HepG2 (cell line): Measurements from ENCODE around the gene NEK7. TPM values are rescaled to one million over a fixed set of nuclear protein-coding genes. Genes with fewer than 3 reads are reported as not detected.
A peak's percentile ranks its signal among the peaks of the same experiment; 100 is the strongest.

ENCODE experiments used
- ATAC-seq: fragments of 200-7000 bp; cut with Tn5 transposase; 3 replicates; pipeline ENCODE4 v1.9.1; 2020; ENCODE audit warnings: mild to moderate bottlenecking, moderate library complexity
- BruUV-seq: library from RNA; stranded (reverse); fragments of 400-500 nt; replicated peaks from 2 replicates; lab custom pipeline; 2021; lab: Mats Ljungman, UMichigan
- CTCF ChIA-PET: fragments of 300-600 bp; formaldehyde crosslinking; extraction: SDS; loops from one replicate; lab custom pipeline; 2021; ENCODE audit warnings: low total read pairs, inconsistent platforms, low intra/inter-chr PET ratio; lab: Yijun Ruan, JAX
- POLR2A ChIA-PET: fragments of 350-600 bp; sonication (Branson Sonifier 250); formaldehyde crosslinking; loops from one replicate; lab custom pipeline; 2020; ENCODE audit warnings: antibody characterized with exemption, inconsistent platforms; lab: Yijun Ruan, JAX
- DNase-seq: peaks from one replicate; pipeline ENCODE4 v3.0.0-alpha.2; 2015; ENCODE audit warnings: low spot score
- FAIRE-seq: peaks from 3 replicates; lab custom pipeline; 2011; peaks lifted over from hg19 to GRCh38; lab: Jason Lieb, UNC
- H2AFZ ChIP-seq: one replicate; pipeline ENCODE4 v1.6.1; 2011; ENCODE audit warnings: low read length, inconsistent platforms
- H3K27ac ChIP-seq: fragments of 300-600 bp; 3 replicates; pipeline ENCODE4 v1.8.0; 2011; ENCODE audit warnings: mixed run types, mild to moderate bottlenecking, mixed read lengths, low read length, inconsistent platforms; ENCODE audit not compliant: insufficient read depth; ENCODE audit errors: extremely low read length
- H3K27me3 ChIP-seq, 2 experiments: fragments of 200-600 bp in 1 of 2; 2 replicates in 1 of 2; 3 replicates in 1 of 2; pipeline versions ENCODE4 v1.6.0 to v1.8.0; 2011; ENCODE audit warnings: low read length in 2 of 2, mild to moderate bottlenecking in 2 of 2, moderate library complexity in 2 of 2, inconsistent platforms in 1 of 2; ENCODE audit not compliant: insufficient read depth in 2 of 2, control insufficient read depth in 1 of 2
- H3K36me3 ChIP-seq, 2 experiments: fragments of 200-600 bp in 1 of 2; replicated peaks in 1 of 2; 2 replicates in 1 of 2; 3 replicates in 1 of 2; pipeline versions ENCODE4 v1.5.1 to v1.8.0; 2011; ENCODE audit warnings: low read length in 2 of 2, inconsistent platforms in 1 of 2; ENCODE audit not compliant: insufficient read depth in 2 of 2, control insufficient read depth in 1 of 2
- H3K4me1 ChIP-seq: 2 replicates; pipeline ENCODE4 v1.5.1; 2012; ENCODE audit warnings: low read length, inconsistent platforms; ENCODE audit not compliant: insufficient read depth
- H3K4me2 ChIP-seq: 2 replicates; pipeline ENCODE4 v1.6.0; 2011; ENCODE audit warnings: low read depth, low read length, inconsistent platforms
- H3K4me3 ChIP-seq, 3 experiments: fragments of 200-600 bp in 1 of 3; sonication (generic), shearing (Covaris generic) in 1 of 3; replicated peaks in 1 of 3; 2 replicates each; pipeline ENCODE4 v1.5.1; 2011 to 2016; ENCODE audit warnings: low read length in 3 of 3, inconsistent platforms in 2 of 3, low read depth in 2 of 3, mild to moderate bottlenecking in 2 of 3, control low read depth in 1 of 3, mixed read lengths in 1 of 3; ENCODE audit not compliant: insufficient read depth in 1 of 3
- H3K79me2 ChIP-seq: one replicate; pipeline ENCODE4 v1.6.1; 2011; ENCODE audit warnings: low read length, inconsistent platforms; ENCODE audit not compliant: insufficient read depth
- H3K9ac ChIP-seq: 2 replicates; pipeline ENCODE4 v1.6.0; 2011; ENCODE audit warnings: mild to moderate bottlenecking, low read depth, low read length, inconsistent platforms; ENCODE audit not compliant: insufficient read depth
- H3K9me3 ChIP-seq: 2 replicates; pipeline ENCODE4 v1.5.1; 2012; ENCODE audit warnings: mild to moderate bottlenecking, low read length
- H4K20me1 ChIP-seq: 2 replicates; pipeline ENCODE4 v1.6.0; 2011; ENCODE audit warnings: inconsistent platforms, mild to moderate bottlenecking, low read length, moderate library complexity; ENCODE audit not compliant: insufficient read depth
- HMGA1 ChIP-seq: sonication (generic); formaldehyde crosslinking; conservative IDR thresholded peaks from 2 replicates; pipeline ENCODE4 v1.4.0; 2020; ENCODE audit warnings: missing genetic modification reagents
- KDM3A ChIP-seq: IDR thresholded peaks from 2 replicates; pipeline ENCODE4 v1.6.1; 2018; ENCODE audit warnings: low read depth, missing compliant biosample characterization
- NR2F1 ChIP-seq, 2 experiments: fragments of 450-650 bp in 1 of 2; formaldehyde crosslinking in 1 of 2; IDR thresholded peaks; 2 replicates each; pipeline versions ENCODE4 v1.5.0 to v1.6.1; 2016 to 2020; ENCODE audit warnings: mild to moderate bottlenecking in 1 of 2, missing compliant biosample characterization in 1 of 2, missing genetic modification reagents in 1 of 2, moderate library complexity in 1 of 2
- NR2F6 ChIP-seq, 2 experiments: IDR thresholded peaks; 2 replicates each; pipeline ENCODE4 v1.6.1; 2016; ENCODE audit warnings: antibody characterized with exemption in 1 of 2, mild to moderate bottlenecking in 1 of 2
- ZNF576 ChIP-seq: sonication (generic); formaldehyde crosslinking; IDR thresholded peaks from 2 replicates; pipeline ENCODE4 v1.4.0; 2020; ENCODE audit warnings: mild to moderate bottlenecking, missing genetic modification reagents
- WGBS: methylation state at CpG from one replicate; pipeline ENCODE4 v1.1.6; 2017; ENCODE audit warnings: low lambda C conversion rate; 5-methylcytosine and 5-hydroxymethylcytosine counted together
- in situ Hi-C: cut with HindIII; loops from 2 replicates; pipeline ENCODE4 v1.10.0; 2017; ENCODE audit warnings: low pct_unique_long_range_greater_than_20kb; ENCODE audit not compliant: extremely low pct_ligation_motif_present
- intact Hi-C: fragments of 100-400 bp; cut with micrococcal nuclease; formaldehyde crosslinking; loops from one replicate; pipeline ENCODE4 v1.10.0; 2022; ENCODE audit not compliant: unreplicated experiment
- polyA plus RNA-seq, 8 experiments: library from polyadenylated mRNA; depleted of rRNA in 3 of 8; stranded (reverse) in 7 of 8; unstranded in 1 of 8; fragments of >200 nt; fragmentation: Illumina TruSeq in 4 of 8; extraction: Trizol in 4 of 8; gene quantifications; 2 replicates each; pipeline versions ENCODE4 v1.2.1 to v1.2.3, GENCODE V29; 2011 to 2016; ENCODE audit warnings: low read depth in 4 of 8, missing spikeins in 1 of 8, mixed read lengths in 1 of 8; ENCODE audit not compliant: insufficient read depth in 1 of 8
- total RNA-seq, 5 experiments: library from RNA; depleted of rRNA; stranded (reverse); fragments of >200 nt; fragmentation: Illumina TruSeq; extraction: Trizol; gene quantifications; 2 replicates each; pipeline ENCODE4 v1.2.3, GENCODE V29; 2016; ENCODE audit warnings: low read depth in 1 of 5
- TF ChIP-seq, protein P1 (sequence below): sonication (generic); formaldehyde crosslinking; IDR thresholded peaks from 2 replicates; pipeline ENCODE4 v1.9.0; 2021; ENCODE audit warnings: mild to moderate bottlenecking, missing genetic modification reagents

NEK7 gene
- total and polyA plus RNA-seq, 2 of the 13 experiments (the other 11 are each of a cell fraction or from before 2014, with no cell fraction given), result 18.1 to 19.2 TPM

DNA sequence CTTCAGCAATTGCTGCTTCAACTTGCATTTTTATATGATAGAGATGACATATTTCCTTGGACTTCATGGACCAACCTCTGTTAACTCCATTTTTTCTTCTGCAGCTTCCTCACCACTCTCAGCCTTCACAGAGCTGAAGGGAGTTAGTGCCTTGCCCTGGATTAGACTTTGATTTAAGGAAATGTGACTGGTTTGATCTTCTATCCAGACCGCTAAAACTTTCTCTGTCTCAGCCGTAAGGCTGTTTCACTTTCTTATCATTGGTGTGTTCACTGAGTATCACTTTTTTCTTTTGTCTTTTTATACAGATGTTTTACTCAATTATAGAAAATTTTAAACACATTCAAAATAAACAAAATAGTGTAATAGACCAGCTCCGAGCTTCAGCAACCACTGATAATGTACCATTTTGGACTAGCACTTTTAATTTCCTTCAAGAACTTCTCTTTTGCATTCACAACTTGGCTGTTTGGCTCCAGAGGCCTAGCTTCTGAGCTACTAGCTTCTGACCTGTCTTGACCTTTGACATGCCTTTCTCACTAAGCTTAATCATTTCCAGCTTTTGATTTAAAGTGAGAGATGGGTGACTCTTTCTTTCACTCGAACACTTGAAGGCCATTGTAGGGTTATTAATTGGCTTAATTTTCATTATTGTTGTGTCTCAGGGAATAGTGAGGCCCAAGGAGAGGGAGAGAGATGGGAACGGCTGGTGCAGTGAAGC is 9.3 kb downstream of the NEK7 start:
- CTCF ChIA-PET, result no interaction called here
- H3K9ac ChIP-seq, result no peak overlapping the region
- DNase-seq (no peak), ATAC-seq (no peak), FAIRE-seq (no peak)
- in situ Hi-C loops, result no loop called here
- no peaks in the 10 kb centered on the region for H3K36me3 ChIP-seq
- H3K27me3 ChIP-seq, result no peaks in the 10 kb centered on the region
- WGBS, result 75% methylated on average over 5 of the region's 5 CpGs
- POLR2A ChIA-PET, result no interaction called here
- intact Hi-C loops, result no loop called here
- H3K4me3 ChIP-seq, result no peak overlapping the region
- H3K27ac ChIP-seq, result no peak overlapping the region
- no peak overlapping the region for H2AFZ ChIP-seq
- 0 out of 2 replicates have a peak overlapping the region, but pooled peaks have one; percentile 0 for H3K4me2 ChIP-seq
- peaks cover 92% of the 10 kb centered on the region for H3K79me2 ChIP-seq
- no peaks in the 10 kb centered on the region for H3K9me3 ChIP-seq
- peaks cover 54% of the 10 kb centered on the region for H3K4me1 ChIP-seq
- no peaks in the 10 kb centered on the region for H4K20me1 ChIP-seq
- no TSS peak for BruUV-seq
- TF ChIP-seq HMGA1 (CRISPR knock-in tag) (no peak), KDM3A (CRISPR knock-in tag) (no peak), NR2F6 (IDR thresholded peaks at IDR 0.05) (peak; percentile 46; the same call in 1 of the 2 replicates), NR2F6 (CRISPR knock-in tag; IDR thresholded peaks at IDR 0.05) (peak; percentile 41; the same call in 1 of the 2 replicates), ZNF576 (CRISPR knock-in tag) (no peak), NR2F1 (CRISPR knock-in tag; IDR thresholded peaks at IDR 0.05) (0 out of 4 replicates have a peak, but pooled peaks of 1 of the 2 experiments have one; percentile 18)
- TF ChIP-seq, protein P1, sequence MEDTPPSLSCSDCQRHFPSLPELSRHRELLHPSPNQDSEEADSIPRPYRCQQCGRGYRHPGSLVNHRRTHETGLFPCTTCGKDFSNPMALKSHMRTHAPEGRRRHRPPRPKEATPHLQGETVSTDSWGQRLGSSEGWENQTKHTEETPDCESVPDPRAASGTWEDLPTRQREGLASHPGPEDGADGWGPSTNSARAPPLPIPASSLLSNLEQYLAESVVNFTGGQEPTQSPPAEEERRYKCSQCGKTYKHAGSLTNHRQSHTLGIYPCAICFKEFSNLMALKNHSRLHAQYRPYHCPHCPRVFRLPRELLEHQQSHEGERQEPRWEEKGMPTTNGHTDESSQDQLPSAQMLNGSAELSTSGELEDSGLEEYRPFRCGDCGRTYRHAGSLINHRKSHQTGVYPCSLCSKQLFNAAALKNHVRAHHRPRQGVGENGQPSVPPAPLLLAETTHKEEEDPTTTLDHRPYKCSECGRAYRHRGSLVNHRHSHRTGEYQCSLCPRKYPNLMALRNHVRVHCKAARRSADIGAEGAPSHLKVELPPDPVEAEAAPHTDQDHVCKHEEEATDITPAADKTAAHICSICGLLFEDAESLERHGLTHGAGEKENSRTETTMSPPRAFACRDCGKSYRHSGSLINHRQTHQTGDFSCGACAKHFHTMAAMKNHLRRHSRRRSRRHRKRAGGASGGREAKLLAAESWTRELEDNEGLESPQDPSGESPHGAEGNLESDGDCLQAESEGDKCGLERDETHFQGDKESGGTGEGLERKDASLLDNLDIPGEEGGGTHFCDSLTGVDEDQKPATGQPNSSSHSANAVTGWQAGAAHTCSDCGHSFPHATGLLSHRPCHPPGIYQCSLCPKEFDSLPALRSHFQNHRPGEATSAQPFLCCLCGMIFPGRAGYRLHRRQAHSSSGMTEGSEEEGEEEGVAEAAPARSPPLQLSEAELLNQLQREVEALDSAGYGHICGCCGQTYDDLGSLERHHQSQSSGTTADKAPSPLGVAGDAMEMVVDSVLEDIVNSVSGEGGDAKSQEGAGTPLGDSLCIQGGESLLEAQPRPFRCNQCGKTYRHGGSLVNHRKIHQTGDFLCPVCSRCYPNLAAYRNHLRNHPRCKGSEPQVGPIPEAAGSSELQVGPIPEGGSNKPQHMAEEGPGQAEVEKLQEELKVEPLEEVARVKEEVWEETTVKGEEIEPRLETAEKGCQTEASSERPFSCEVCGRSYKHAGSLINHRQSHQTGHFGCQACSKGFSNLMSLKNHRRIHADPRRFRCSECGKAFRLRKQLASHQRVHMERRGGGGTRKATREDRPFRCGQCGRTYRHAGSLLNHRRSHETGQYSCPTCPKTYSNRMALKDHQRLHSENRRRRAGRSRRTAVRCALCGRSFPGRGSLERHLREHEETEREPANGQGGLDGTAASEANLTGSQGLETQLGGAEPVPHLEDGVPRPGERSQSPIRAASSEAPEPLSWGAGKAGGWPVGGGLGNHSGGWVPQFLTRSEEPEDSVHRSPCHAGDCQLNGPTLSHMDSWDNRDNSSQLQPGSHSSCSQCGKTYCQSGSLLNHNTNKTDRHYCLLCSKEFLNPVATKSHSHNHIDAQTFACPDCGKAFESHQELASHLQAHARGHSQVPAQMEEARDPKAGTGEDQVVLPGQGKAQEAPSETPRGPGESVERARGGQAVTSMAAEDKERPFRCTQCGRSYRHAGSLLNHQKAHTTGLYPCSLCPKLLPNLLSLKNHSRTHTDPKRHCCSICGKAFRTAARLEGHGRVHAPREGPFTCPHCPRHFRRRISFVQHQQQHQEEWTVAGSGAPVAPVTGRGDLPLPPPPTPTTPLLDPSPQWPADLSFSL, result no peak
